Left cardiac atrium (tissue), 4 donors: Measurements from ENCODE around the gene RNASEL. TPM values are rescaled to one million over a fixed set of nuclear protein-coding genes. Genes with fewer than 3 reads are reported as not detected.

Source experiments
- ATAC-seq, 2 donors: fragments of 200-7000 bp; cut with Tn5 transposase; one replicate each; pipeline ENCODE4 v1.9.1; 2020; ENCODE audit warnings: mild to moderate bottlenecking in 2 of 2, moderate library complexity in 2 of 2
- DNase-seq: peaks from one replicate; pipeline ENCODE4 v3.0.0-alpha.2; 2020
- intact Hi-C, 2 donors: fragments of 100-400 bp; cut with DNase I; formaldehyde crosslinking; loops; one replicate each; pipeline versions ENCODE4 v1.14.1 to v1.15.1; 2022 to 2023
- total RNA-seq, 2 donors: library from RNA; stranded (reverse); fragmentation: NEBNext Ultra II Directional; extraction: Animal tissue kit (Norgen Biotek cat#: 25700); gene quantifications; one replicate each; pipeline ENCODE4 v1.2.1, GENCODE V29; 2021
- donor health status: DM: no; HTN: yes; CAD: no.
- donor health status: DM: no; HTN: yes; CAD: no; lungs with severe emphysema.
- donor health status: DM: yes; HTN: yes; CAD: no.
- donor health status: Dilated cardiomyopathy.

RNASEL gene
- total RNA-seq, 2 donors from 2014 or later = 4.1 to 4.9 TPM

GRCh38 chr1:182625024-182625423, 36.0 kb upstream of the RNASEL start:
- intact Hi-C loops = no loop called here
- no peak for ATAC-seq
- no peak for DNase-seq

GRCh38 chr1:182624577-182624976, 35.5 kb upstream of the RNASEL start:
- intact Hi-C loops = loop anchor here in 1 of 2 donors (5.0 kb wide), 1 partner anchor 43 kb away; no protein-coding TSS in a partner anchor
- DNase-seq (no peak), ATAC-seq (no peak)

- DNase-seq (no peak), ATAC-seq (peak; percentile 71 to 83)
Observed at GRCh38 chr1:182622901-182623528, 34.0 kb upstream of the RNASEL start.

DNA sequence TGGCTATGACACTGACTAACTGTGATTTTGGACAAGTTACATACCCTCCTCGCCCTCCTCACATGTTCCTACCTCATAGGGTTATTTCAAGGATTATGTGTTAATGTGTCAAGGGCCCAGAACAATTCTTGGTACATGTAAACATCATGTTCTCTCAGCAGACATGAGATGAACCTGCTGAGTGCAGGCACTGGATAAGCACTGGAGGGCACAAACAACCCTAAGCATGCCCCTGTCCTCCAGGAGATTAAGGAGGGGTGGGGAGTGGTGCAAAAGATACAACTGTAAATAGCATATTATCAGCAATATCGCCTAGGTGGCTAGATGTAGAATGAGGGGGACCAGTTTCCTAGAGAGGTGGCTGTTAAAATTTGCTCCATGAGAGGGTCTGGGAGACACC, 32.9 kb upstream of the RNASEL start:
- intact Hi-C loops = loop anchor here in 1 of 2 donors (5.0 kb wide), 1 partner anchor 45 kb away; no protein-coding TSS in a partner anchor
- DNase-seq (no peak), ATAC-seq (no peak)

More at GRCh38 chr1:182622901-182623528, 34.0 kb upstream of the RNASEL start:
- intact Hi-C loops = loop anchor here in 1 of 2 donors (5.0 kb wide), 1 partner anchor 44 kb away; no protein-coding TSS in a partner anchor

DNA sequence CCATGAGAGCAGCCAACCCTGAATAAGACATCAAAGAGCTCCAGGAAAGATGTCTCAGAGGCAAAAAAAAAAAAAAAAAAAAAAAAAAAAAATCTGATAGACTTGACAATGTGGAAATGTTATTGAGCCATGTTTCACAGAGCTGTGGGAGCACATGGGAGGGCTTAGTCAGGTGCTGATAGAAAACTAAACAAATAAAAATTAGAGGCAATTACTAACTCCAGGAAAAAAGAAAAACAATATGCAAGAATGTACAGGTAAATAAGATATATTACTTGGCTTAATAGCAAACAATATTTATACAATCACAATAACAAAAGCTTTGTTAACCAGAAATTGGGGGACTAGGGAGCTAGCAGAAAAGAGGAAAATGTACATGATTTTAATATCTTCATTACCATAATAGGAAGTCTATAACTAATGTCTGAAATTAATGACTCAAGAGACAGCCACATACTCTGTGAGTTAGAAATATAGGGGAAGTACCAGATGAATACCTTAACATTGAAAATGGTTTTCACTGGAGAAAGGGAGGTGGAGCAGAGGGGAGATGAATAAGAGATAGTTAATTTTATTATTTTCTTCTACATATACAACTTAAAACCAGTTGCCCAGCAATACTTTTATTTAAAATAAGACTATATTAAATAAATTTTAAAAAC, 32.0 kb upstream of the RNASEL start:
- ATAC-seq (no peak), DNase-seq (no peak)
- intact Hi-C loops = loop anchor here in 1 of 2 donors (5.0 kb wide), 1 partner anchor 46 kb away; no protein-coding TSS in a partner anchor

DNA sequence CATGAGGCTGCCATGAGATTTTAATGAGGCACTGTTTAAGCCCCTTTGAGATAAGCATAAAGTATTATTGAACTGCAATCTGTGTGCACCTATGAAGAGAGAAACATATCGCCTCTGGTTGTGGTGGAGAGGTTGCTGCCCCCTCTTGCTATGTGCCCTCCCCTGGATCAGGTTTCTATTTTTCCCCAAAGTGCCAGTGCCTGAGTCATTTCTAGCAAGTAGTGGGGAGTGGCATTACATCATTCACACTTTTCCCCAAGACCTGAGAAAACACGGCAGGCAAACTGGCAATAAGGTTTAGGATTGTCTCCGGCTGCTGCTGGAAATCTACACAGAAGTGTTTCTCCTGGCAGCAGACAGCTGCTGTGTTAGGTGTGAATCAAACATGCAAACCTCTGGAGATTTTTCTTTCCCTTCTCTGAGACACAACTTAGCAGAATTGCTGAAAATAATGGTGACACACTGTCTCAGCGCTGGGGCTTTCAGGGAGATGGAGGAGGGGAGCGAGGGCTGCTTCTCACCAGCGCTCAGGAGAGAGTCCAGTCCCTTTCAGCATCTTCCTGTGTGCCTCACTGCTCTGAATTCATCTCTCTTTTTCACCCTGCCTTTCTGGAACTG, 28.8 kb upstream of the RNASEL start:
- DNase-seq (no peak), ATAC-seq (peak in 1 of 2 donors; percentile 2)
- intact Hi-C loops = no loop called here

GRCh38 chr1:182617014-182617429, 28.0 kb upstream of the RNASEL start:
- ATAC-seq (no peak), DNase-seq (no peak)
- intact Hi-C loops = no loop called here

- DNase-seq (peak; percentile 80), ATAC-seq (peak; percentile 28 to 47)
- intact Hi-C loops = no loop called here
Observed at GRCh38 chr1:182616130-182617013, 27.3 kb upstream of the RNASEL start.

DNA sequence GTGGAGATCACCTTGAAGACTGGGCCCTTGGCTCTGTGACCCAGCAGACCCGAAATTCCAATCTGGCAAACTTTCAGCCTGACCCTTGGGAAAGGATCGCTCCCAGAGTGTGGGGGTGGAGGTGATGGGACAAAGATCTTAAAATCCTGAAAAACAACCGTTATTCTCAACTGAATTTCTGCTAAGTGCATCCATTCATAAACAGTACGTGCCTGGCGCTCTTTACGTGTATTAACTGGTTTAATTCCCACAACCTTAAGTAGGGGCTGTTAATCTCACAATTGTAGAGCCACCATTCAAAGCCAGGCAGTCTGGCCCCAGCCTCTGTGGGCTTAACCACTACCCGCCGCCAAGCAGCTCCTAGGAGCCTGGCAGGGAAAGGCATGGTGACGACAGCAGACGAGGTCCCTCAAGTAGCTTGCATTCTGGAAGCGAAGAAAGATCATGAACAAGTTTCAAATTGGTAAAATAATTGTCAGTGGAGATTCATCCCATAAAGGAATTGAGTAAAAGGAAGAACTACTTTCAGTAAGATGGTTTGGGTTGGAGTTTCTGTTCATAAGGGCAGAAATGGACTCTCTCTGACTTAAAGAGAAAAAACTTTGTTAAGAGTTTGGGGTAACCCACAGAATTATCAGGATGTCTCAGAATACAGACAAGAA, 26.5 kb upstream of the RNASEL start:
- peak; percentile 77 for DNase-seq
- ATAC-seq = peak; percentile 46 to 70
- intact Hi-C loops = no loop called here

DNA sequence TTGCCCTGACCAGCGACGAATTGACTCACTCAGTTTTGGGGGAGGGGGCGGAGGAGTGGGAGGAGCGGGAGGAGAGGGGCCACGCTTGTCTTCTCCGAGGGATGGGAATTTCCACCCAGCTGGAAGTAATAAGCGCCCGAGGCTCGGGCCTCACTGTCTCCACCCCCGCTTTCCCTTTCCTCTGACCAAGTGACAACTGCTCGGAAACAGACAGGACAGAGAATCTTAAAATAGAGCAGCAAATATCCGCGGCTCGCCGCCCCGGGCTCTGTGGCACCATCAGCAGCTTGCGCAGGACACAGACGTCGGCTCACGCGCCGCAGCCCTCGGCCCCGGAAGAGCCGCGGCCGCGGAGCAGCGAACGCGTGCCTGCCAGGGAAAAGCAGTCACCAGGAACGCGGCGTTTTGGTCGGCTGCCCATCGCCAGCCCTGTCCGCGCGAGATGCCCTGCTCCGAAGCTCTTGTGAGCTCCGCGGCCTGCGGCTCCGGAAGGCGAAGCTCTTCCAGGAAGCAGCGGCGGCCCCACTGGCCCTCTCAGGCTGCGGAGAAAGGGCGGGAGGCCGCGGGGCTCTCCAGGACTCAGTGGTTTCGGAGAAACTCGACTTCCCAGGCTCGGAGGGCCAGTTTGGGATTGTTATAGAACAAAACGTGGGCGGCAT, 25.9 kb upstream of the RNASEL start:
- DNase-seq = peak; percentile 89
- ATAC-seq = peak; percentile 87 to 88
- intact Hi-C loops = no loop called here

DNA sequence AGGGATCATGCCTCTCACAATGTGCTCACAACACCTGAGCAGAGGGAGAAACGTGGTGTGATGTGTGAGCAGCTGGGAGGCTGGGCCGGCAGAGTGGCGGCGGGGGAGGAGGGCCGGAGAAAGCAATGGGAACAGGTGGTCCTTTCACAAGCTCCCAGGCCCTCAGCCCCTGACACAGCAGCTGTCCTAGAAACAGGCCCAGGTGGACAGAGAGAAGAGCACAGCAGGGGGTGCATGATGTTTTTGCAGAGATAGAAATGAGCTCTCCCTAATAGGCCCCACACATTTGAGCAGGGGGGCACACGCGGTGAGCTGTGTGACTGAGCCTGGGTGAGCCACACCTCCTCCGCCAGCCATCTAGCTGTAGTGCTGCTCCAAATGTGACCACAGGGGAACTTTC, 22.7 kb upstream of the RNASEL start:
- intact Hi-C loops = no loop called here
- ATAC-seq = no peak
- DNase-seq = no peak

- intact Hi-C loops = no loop called here
- no peak for ATAC-seq
- DNase-seq = no peak
Observed at GRCh38 chr1:182611326-182611725, 22.3 kb upstream of the RNASEL start.

GRCh38 chr1:182610606-182611194, 21.6 kb upstream of the RNASEL start:
- DNase-seq (no peak), ATAC-seq (no peak)
- intact Hi-C loops = no loop called here

DNA sequence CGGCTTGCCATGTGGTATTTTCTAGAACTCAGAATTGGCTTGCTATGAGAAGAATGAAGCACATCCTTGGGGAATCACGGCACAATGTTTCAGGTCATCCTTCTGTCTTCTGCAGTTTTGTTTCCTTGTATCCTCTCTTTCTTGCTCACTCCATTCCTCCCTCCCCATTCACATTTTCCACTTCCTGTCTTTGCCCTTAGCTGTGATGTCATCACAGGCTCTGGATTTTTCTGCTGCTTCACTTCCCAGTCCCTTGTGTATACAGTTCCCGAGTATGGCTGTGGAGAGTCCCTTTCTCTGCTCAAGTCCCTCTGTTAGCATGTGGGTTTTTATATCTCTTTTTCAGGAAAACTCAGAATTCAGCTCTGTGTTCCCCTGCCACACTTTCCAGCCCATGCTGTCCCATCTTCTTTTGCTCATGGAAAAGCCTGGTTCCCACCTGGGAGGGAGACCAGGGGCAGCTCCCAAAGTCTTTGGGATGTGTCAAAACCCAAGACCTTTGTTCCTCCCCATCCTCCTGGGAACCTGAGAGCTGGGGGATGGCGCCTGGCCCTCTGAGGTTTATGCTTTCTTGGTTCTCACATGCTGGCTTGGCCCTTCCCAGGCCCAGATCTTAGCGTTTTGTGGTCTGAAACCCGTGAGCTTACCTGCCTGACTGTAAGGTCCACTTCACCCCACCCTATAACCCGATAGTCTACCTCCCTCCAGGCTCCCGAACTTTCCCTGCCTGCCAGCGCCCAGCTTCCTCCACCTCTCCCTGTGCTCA, 20.0 kb upstream of the RNASEL start:
- DNase-seq (no peak), ATAC-seq (no peak)
- intact Hi-C loops = no loop called here

- no peak for ATAC-seq
- intact Hi-C loops = no loop called here
- DNase-seq = no peak
Observed at GRCh38 chr1:182608236-182608635, 19.2 kb upstream of the RNASEL start.

DNA sequence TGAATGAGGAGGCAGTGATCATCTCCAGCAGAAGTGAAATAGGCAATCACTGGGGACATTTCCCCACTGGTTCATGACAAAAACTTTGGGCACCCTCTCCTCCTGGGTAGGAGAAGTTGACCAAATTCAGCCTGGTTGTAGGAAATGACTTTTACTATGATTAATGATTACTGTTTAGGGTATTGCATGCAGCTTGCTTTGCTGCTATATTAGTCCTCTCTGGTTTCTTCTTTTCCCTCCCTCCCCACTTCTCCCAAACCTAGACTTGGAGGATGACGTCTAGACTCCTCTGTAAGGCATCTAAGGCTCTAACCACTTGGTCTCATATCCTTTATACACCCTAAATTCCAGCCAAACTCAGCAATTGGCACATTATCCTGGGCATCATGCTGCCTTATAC, 18.5 kb upstream of the RNASEL start:
- no peak for DNase-seq
- intact Hi-C loops = no loop called here
- ATAC-seq = no peak
